K562 (cell line): Measurements from ENCODE around the gene MTHFR. TPM values are rescaled to one million over a fixed set of nuclear protein-coding genes. Genes with fewer than 3 reads are reported as not detected.
A peak's percentile ranks its signal among the peaks of the same experiment; 100 is the strongest.

Experiments
- FUS ChIP-seq: fragments of 200-400 bp; formaldehyde crosslinking; optimal IDR thresholded peaks from 2 replicates; pipeline ENCODE3; 2017; ENCODE audit warnings: low read depth, low read length
- HSF4 ChIP-seq: fragments of 250-450 bp; sonication (Bioruptor Pico); IDR thresholded peaks from 2 replicates; pipeline ENCODE4 v2.1.2; 2022; ENCODE audit warnings: mild to moderate bottlenecking, moderate library complexity, borderline replicate concordance
- MCM7 ChIP-seq, 2 experiments: fragments of 450-650 bp; IDR thresholded peaks; 2 replicates each; pipeline ENCODE4 v1.6.1; 2016 to 2018
- MGA ChIP-seq: fragments of 450-650 bp; IDR thresholded peaks from 2 replicates; pipeline ENCODE4 v1.6.1; 2016; ENCODE audit warnings: mild to moderate bottlenecking, moderate library complexity
- MYBL2 ChIP-seq, 2 experiments: fragments of 450-650 bp in 1 of 2; sonication (generic) in 1 of 2; formaldehyde crosslinking in 1 of 2; IDR thresholded peaks; 2 replicates each; pipeline versions ENCODE4 v1.6.1 to v1.8.1; 2017 to 2022; ENCODE audit warnings: borderline replicate concordance in 1 of 2, inconsistent platforms in 1 of 2, low read depth in 1 of 2, mild to moderate bottlenecking in 1 of 2, missing genetic modification reagents in 1 of 2, moderate library complexity in 1 of 2
- PKNOX1 ChIP-seq: fragments of 450-650 bp; IDR thresholded peaks from 2 replicates; pipeline ENCODE4 v1.6.1; 2016
- PYGO2 ChIP-seq: fragments of 450-650 bp; IDR thresholded peaks from 2 replicates; pipeline ENCODE4 v1.6.1; 2016; ENCODE audit warnings: mild to moderate bottlenecking, missing genetic modification characterization, moderate library complexity, missing compliant biosample characterization
- SIN3A ChIP-seq, 2 experiments: fragments of 150-350 bp in 1 of 2; IDR thresholded peaks; 2 replicates each; pipeline ENCODE4 v1.6.1; 2011 to 2016; ENCODE audit warnings: borderline replicate concordance in 2 of 2, low read depth in 2 of 2, low read length in 2 of 2, mild to moderate bottlenecking in 2 of 2, moderate library complexity in 2 of 2; ENCODE audit not compliant: control insufficient read depth in 1 of 2
- SIRT6 ChIP-seq: IDR thresholded peaks from one replicate; pipeline ENCODE4 v1.6.1; 2012; ENCODE audit warnings: low read depth, mild to moderate bottlenecking, control low read depth, inconsistent platforms, low read length, moderate library complexity
- SMC3 ChIP-seq: conservative IDR thresholded peaks from 2 replicates; pipeline ENCODE4 v1.6.1; 2011; ENCODE audit warnings: low read depth, low read length, improper control_type of control experiment; ENCODE audit not compliant: insufficient read depth
- SUPT5H ChIP-seq: fragments of 450-650 bp; IDR thresholded peaks from 2 replicates; pipeline ENCODE4 v1.6.1; 2016
- TFAM ChIP-seq: fragments of 250-450 bp; sonication (Bioruptor Pico); conservative IDR thresholded peaks from 2 replicates; pipeline ENCODE4 v1.5.0; 2021; ENCODE audit warnings: mild to moderate bottlenecking, moderate library complexity
- WHSC1 ChIP-seq: IDR thresholded peaks from one replicate; pipeline ENCODE4 v1.6.1; 2012; ENCODE audit warnings: low read length, control low read depth, inconsistent platforms
- ZNF165 ChIP-seq: fragments of 250-450 bp; sonication (Bioruptor Pico); IDR thresholded peaks from 2 replicates; pipeline ENCODE4 v1.4.0; 2020; ENCODE audit warnings: borderline replicate concordance
- ZNF583 ChIP-seq: fragments of 250-450 bp; sonication (Bioruptor Pico); IDR thresholded peaks from 2 replicates; pipeline ENCODE4 v1.4.0; 2020
- polyA plus RNA-seq, 8 experiments: library from polyadenylated mRNA; depleted of rRNA in 4 of 8; stranded (reverse) in 5 of 8; unstranded in 3 of 8; fragments of >200 nt; fragmentation: Nextera tagmentation in 2 of 8; fragmentation: Illumina TruSeq in 1 of 8; extraction: Ambion mirVana in 2 of 8; extraction: Trizol in 1 of 8; gene quantifications; 2 replicates each; pipeline versions ENCODE4 v1.2.1 to v1.2.3, GENCODE V29; 2011 to 2014; ENCODE audit warnings: inconsistent platforms in 1 of 8, missing spikeins in 1 of 8
- total RNA-seq, 7 experiments: library from RNA; depleted of rRNA in 6 of 7; stranded (reverse); fragments of >200 nt in 6 of 7; fragmentation: Illumina TruSeq in 2 of 7; extraction: Trizol in 2 of 7; gene quantifications; 2 replicates each; pipeline versions ENCODE4 v1.2.1 to v1.2.3, GENCODE V29; 2011 to 2021; ENCODE audit warnings: low replicate concordance in 1 of 7

The MTHFR gene
- total and polyA plus RNA-seq, 9 of the 15 experiments (the other 6 are each of a cell fraction or from before 2014, with no cell fraction given) = 5.0 to 104 (median 62.6) TPM

DNA sequence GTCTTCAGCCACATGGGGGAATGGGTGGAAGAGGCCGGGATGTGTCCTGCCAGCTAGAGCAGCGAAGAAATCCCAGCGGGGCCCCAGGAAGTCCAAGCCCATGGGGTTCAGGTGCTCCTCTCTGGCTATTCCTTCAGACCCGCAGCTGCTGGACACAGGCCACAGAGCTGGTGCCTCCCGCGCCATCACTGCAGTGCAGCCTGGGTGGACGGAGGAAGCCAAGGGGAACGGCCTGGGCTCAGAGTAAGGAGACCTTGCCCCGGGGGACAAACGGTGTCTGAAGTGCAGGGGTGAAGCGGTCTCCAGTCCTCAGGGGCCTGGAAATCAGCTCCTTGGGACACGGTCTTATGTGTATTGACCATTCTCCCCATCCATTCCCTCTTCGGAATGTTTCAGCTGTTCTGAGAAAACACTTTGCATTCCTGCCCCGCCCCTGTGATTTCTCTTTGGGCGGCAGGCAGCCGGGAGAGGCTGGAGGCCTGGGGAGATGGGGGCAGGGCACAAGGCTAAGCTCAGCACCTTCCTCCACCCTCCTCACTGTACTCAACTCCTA lies 18.4 kb downstream of the MTHFR start (continued):
- TF ChIP-seq MGA = no peak
- peak; percentile 52; the same call in 1 of the 2 replicates for TF ChIP-seq ZNF583 (CRISPR knock-in tag)
- TF ChIP-seq WHSC1 = no peak
- no peak for TF ChIP-seq SMC3
- TF ChIP-seq FUS = no peak
- TF ChIP-seq SUPT5H = 0 out of 2 replicates have a peak, but pooled peaks have one; percentile 36
- TF ChIP-seq MYBL2 (IDR thresholded peaks at IDR 0.05; ENCODE audit: low read depth) = no peak
- no peak for TF ChIP-seq MYBL2 (CRISPR knock-in tag; IDR thresholded peaks at IDR 0.05; ENCODE audit: borderline replicate concordance)
- TF ChIP-seq PKNOX1 = no peak
- TF ChIP-seq SIRT6 = no peak
- TF ChIP-seq SIN3A (IDR thresholded peaks at IDR 0.05; ENCODE audit: borderline replicate concordance in 2 of 2, control insufficient read depth in 1 of 2, low read depth in 2 of 2, low read length in 2 of 2) = no peak
- TF ChIP-seq TFAM = no peak
- TF ChIP-seq MCM7 (IDR thresholded peaks at IDR 0.05) = no peak
- no peak for TF ChIP-seq PYGO2 (tag)
- no peak for TF ChIP-seq HSF4 (CRISPR knock-in tag)
- no peak for TF ChIP-seq ZNF165 (CRISPR knock-in tag)
